PC-3 (cell line): ENCODE data around the gene C19orf81.

ENCODE experiments used
- EZH2 ChIP-seq: fragments of 300-600 bp; sonication (generic); IDR thresholded peaks from one replicate; pipeline ENCODE4 v1.6.1; 2017; ENCODE audit warnings: antibody characterized with exemption, mild to moderate bottlenecking, low read length; ENCODE audit not compliant: unreplicated experiment
- EZH2phosphoT487 ChIP-seq: fragments of 300-600 bp; sonication (generic); IDR thresholded peaks from 2 replicates; pipeline ENCODE4 v1.6.1; 2018; ENCODE audit warnings: mild to moderate bottlenecking, antibody characterized with exemption, low read length, borderline replicate concordance
- TF ChIP-seq, protein P1 (sequence below): fragments of 300-600 bp; sonication (generic); conservative IDR thresholded peaks from 2 replicates; pipeline ENCODE4 v1.5.1; 2017; ENCODE audit warnings: antibody characterized with exemption, low read depth, mild to moderate bottlenecking, low read length

DNA sequence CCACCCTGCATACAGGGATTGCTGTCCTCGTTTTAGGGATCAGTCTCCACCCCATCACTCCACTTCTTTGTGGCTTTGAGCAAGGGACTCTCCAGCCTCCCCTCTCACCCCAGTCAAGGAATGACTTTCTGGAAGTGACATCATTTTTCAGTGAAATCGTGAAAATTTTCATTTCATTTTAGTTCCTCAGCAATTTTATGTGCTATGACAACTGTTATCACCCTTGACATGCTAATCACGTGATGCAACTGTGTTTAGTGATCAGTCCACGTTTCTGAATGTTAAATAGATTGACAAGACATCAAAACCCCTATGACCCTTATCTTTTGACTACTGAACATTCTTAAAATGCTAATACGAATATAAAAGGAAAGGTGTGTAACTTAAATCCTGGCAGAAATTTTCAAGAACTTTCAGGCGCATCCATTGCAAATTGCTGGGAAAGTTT is 8.0 kb downstream of the C19orf81 start:
- TF ChIP-seq, protein P1, sequence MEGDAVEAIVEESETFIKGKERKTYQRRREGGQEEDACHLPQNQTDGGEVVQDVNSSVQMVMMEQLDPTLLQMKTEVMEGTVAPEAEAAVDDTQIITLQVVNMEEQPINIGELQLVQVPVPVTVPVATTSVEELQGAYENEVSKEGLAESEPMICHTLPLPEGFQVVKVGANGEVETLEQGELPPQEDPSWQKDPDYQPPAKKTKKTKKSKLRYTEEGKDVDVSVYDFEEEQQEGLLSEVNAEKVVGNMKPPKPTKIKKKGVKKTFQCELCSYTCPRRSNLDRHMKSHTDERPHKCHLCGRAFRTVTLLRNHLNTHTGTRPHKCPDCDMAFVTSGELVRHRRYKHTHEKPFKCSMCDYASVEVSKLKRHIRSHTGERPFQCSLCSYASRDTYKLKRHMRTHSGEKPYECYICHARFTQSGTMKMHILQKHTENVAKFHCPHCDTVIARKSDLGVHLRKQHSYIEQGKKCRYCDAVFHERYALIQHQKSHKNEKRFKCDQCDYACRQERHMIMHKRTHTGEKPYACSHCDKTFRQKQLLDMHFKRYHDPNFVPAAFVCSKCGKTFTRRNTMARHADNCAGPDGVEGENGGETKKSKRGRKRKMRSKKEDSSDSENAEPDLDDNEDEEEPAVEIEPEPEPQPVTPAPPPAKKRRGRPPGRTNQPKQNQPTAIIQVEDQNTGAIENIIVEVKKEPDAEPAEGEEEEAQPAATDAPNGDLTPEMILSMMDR, result no peak
- no peak for TF ChIP-seq EZH2
- no peak for TF ChIP-seq EZH2phosphoT487
